Astrocyte of the spinal cord (primary cell): ENCODE data around the gene NOTUM.

Experiments
- DNase-seq: peaks from one replicate; pipeline ENCODE4 v3.0.0; 2011; ENCODE audit warnings: low read depth, low spot score
- H3K4me3 ChIP-seq: 2 replicates; pipeline ENCODE4 v1.5.1; 2011; ENCODE audit warnings: low read depth, mild to moderate bottlenecking, low read length, moderate library complexity
- CTCF ChIP-seq: IDR thresholded peaks from 2 replicates; pipeline ENCODE4 v1.5.1; 2012; ENCODE audit warnings: low read depth, mild to moderate bottlenecking, low read length, inconsistent platforms
- in situ Hi-C: cut with HindIII; loops from 2 replicates; pipeline ENCODE4 v1.10.0; 2017; ENCODE audit warnings: low sequenced_read_pairs

NOTUM gene

GRCh38 chr17:81928544-81929252, 32.3 kb downstream of the NOTUM start:
- H3K4me3 ChIP-seq: peak overlapping the region; percentile 76
- in situ Hi-C loops: no loop called here

GRCh38 chr17:81927653-81928543, 33.1 kb downstream of the NOTUM start, which contains the start of gene MAFG:
Gene MAFG, minus strand, starts transcription at chr17:81927735. Its CDS starts 4,550 bp downstream, at chr17:81923185.
- H3K4me3 ChIP-seq: peak within 1 kb of the TSS; percentile 76
- in situ Hi-C loops: no loop called here
- TF ChIP-seq CTCF: peak; percentile 33
- DNase-seq: peak; percentile 96

More at GRCh38 chr17:81928544-81929252, 32.3 kb downstream of the NOTUM start:
- TF ChIP-seq CTCF: no peak
- no peak for DNase-seq

- no peak for TF ChIP-seq CTCF
- in situ Hi-C loops: no loop called here
- peak overlapping the region; percentile 76 for H3K4me3 ChIP-seq
- no peak for DNase-seq
Observed at GRCh38 chr17:81927152-81927652, 33.8 kb downstream of the NOTUM start.

GRCh38 chr17:81926451-81927151, 34.4 kb downstream of the NOTUM start:
- no peak for TF ChIP-seq CTCF
- peak overlapping the region; percentile 76 for H3K4me3 ChIP-seq
- DNase-seq: peak; percentile 72
- in situ Hi-C loops: no loop called here

GRCh38 chr17:81925860-81926450, 35.0 kb downstream of the NOTUM start:
- in situ Hi-C loops: no loop called here

More at GRCh38 chr17:81925860-81926450, 35.0 kb downstream of the NOTUM start:
- DNase-seq: no peak
- H3K4me3 ChIP-seq: peak overlapping the region; percentile 76
- no peak for TF ChIP-seq CTCF
